ENCODE measurements around the gene FLAD1.

The FLAD1 gene

DNA sequence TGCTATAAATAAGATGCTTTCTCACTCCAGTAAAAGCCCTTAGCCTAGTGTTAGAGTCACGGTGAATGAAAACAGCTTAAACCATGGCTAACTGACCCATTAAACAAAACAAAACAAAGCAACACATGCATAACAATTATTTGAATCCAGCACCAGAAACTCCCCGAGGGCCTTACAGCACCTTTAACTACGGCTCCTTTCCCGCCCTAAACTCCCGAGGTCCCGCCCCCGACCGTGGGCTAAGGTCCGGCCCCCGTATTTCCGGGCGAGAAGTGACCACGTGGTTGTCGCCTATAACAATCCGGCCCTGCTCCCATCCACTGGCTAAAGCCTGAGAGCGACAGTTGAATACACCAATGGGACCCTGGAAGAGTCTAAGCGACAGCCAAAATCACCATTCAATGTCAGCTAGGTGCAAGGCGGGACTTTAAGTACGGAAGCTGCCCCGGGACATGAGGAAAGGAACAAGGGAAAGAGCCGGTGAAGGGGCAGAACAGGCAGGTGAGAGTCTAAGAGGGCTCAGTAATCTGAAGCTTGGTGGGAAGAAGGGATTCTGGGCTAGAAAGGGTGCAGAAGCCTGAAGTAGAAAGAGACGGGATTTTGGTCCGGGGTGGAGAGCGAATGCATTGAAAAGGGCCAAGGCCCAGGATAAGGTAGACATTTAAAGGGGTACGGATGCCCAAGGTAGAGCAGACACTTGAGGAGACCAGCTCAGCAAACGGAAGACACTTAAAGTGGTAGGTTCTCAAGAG is at the start of gene FLAD1:
Gene FLAD1 (plus strand): TSS at position 448 of the 752 bp plus-strand sequence. CDS start 351 bp downstream, outside the sequence.
- no peak for TF ChIP-seq CTCF (IDR thresholded peaks at IDR 0.05; ENCODE audit: control extremely low read depth, extremely low read depth, low read depth, missing control alignments)
- ChIA-PET CTCF (interaction anchor here (0.7 to 6.4 kb wide), 8 partner anchors 10 to 102 kb away, joined by 3 to 43 read pairs (median 6); partner anchors contain the start of genes LENEP and PBXIP1), POLR2A (interaction anchor here (0.5 to 2.5 kb wide), 3 partner anchors 9 to 330 kb away, joined by 3 to 9 read pairs (median 8); partner anchors contain the start of genes CKS1B and LENEP)
- DNase-seq (ENCODE audit: extremely low spot score) = peak; percentile 98

DNA sequence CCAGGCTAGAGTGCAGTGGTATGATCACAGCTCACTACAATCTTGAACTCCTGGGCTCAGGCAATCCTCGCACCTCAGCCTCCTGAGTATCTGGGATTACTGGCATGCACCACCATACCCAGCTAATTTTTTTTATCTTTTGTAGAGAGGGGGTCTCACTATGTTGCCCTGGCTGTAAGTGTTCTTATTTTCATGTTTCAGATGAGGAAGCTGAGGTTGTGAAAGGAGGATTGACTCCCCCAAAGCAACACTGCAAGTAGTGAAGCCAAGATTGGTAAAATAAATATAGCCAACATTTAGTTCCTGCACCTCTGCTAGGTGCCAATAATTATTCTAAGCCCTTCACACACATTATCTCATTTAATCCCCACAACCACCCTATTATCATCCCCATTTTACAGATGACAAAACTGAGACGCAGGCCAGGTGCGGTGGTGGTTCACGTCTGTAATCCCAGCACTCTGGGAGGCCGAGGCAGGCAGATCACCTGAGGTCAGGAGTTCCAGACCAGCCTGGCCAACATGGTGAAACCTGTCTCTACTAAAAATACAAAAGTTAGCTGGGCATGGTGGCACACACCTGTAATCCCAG is 48.7 kb upstream of the FLAD1 start:
- ChIA-PET POLR2A (interaction anchor here (0.6 to 0.7 kb wide), 2 partner anchors 68 to 323 kb away, joined by 3 to 4 read pairs; no protein-coding TSS in a partner anchor), CTCF (interaction anchor here (1.5 to 2.9 kb wide), 3 partner anchors 10 to 151 kb away, joined by 4 to 12 read pairs (median 5); no protein-coding TSS in a partner anchor)
- DNase-seq (ENCODE audit: extremely low spot score) = no peak
- no peak for TF ChIP-seq CTCF (IDR thresholded peaks at IDR 0.05; ENCODE audit: control extremely low read depth, extremely low read depth, low read depth, missing control alignments)

DNA sequence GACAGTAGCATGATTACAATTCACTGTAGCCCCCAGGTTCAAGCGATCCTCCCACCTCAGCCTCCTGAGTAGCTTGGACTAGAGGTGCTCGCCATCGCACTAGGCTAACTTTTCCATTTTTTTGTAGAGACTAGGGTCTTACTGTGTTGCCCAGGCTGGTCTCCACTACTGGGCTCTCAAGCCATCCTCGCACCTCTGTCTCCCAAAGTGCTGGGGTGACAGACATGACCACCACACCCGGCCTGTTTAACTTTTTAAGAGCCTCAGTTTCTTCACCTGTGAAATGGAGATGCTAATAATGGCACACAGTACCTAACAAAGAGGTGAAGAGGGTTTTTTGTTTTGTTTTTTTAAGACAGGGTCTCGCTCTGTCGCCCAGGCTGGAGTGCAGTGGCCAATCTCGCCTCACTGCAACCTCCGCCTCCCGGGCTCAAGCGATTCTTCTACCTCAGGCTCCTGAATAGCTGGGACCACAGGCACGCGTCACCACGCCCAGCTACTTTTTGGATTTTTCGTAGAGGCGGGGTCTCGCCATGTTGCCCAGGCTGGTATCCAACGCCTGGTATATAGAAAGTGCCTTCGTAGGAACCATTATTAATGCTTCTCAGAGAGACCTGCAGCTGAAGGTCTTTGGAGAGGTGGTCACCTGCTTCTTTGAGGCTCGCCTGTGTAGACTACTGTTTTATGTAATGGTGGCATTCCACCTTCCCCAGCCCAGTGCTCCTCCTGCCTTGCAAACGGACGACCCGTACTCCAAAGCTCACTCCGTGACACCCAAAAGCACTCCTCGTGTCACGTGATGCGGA is 47.2 kb upstream of the FLAD1 start:
- no peak for DNase-seq (ENCODE audit: extremely low spot score)
- ChIA-PET POLR2A (interaction anchor here (0.5 to 1.7 kb wide), 12 partner anchors 9 to 446 kb away, joined by 3 to 9 read pairs (median 3); partner anchors contain the start of genes KCNN3 and PYGO2), CTCF (interaction anchor here (0.7 to 2.9 kb wide), 30 partner anchors 8 to 457 kb away, joined by 3 to 18 read pairs (median 4); partner anchors contain the start of genes KCNN3 and PYGO2)
- no peak for TF ChIP-seq CTCF (IDR thresholded peaks at IDR 0.05; ENCODE audit: control extremely low read depth, extremely low read depth, low read depth, missing control alignments)

DNA sequence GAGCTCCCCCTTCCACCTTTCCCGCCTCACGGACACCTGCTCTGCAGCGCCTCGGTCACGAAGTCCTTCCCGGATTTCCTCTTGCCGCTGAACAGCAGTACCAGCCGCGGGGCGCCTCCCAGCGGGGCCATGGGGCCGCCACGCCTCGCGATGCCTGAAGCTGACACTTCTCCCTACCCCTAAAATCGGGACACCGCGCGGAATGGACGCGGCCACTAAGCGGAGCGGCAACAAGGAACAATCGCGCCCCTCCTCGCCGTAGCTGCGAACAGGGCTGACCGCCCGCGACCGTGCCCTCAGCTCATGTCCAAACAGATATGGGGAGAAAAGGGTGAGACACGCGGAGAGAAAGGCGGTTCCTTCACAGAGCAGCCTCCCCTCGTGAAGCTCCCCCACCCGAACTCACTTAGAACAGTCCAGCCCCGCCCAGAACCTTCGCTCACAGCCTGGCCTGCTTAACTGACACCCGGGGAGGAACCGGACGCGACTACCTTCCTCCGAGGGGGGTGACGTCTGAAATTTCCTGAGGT is 46.5 kb upstream of the FLAD1 start, which contains the start of gene PMVK:
Gene PMVK (minus strand): TSS at position 165 of the 530 bp plus-strand sequence. CDS start 34 bp downstream, at position 131.
- peak; percentile 95 for DNase-seq (ENCODE audit: extremely low spot score)
- ChIA-PET POLR2A (interaction anchor here (0.5 to 1.7 kb wide), 12 partner anchors 8 to 446 kb away, joined by 3 to 9 read pairs (median 3); partner anchors contain the start of genes KCNN3 and PYGO2), CTCF (interaction anchor here (0.7 to 2.6 kb wide), 31 partner anchors 10 to 457 kb away, joined by 3 to 18 read pairs (median 4); partner anchors contain the start of genes KCNN3 and PYGO2)
- peak; percentile 49 for TF ChIP-seq CTCF (IDR thresholded peaks at IDR 0.05; ENCODE audit: control extremely low read depth, extremely low read depth, low read depth, missing control alignments)

- no peak for TF ChIP-seq CTCF (IDR thresholded peaks at IDR 0.05; ENCODE audit: control extremely low read depth, extremely low read depth, low read depth, missing control alignments)
- peak; percentile 86 for DNase-seq (ENCODE audit: extremely low spot score)
- ChIA-PET CTCF (interaction anchor here (1.0 to 2.6 kb wide), 25 partner anchors 10 to 458 kb away, joined by 3 to 18 read pairs (median 4); partner anchors contain the start of gene PYGO2), POLR2A (interaction anchor here (1.0 to 1.7 kb wide), 7 partner anchors 11 to 447 kb away, joined by 3 to 9 read pairs (median 5); partner anchors contain the start of gene KCNN3)
Measured at GRCh38 chr1:154937085-154937987, 45.8 kb upstream of the FLAD1 start.
